Ishikawa (cell line): ENCODE measurements around the gene MAPK9.

Experiments used
- CEBPB ChIP-seq: IDR thresholded peaks from 2 replicates; pipeline ENCODE4 v1.6.1; 2012
- CREB1 ChIP-seq: IDR thresholded peaks from 2 replicates; pipeline ENCODE4 v1.6.1; 2012; ENCODE audit warnings: low read depth
- EGR1 ChIP-seq: IDR thresholded peaks from 2 replicates; pipeline ENCODE4 v1.6.1; 2012
- EP300 ChIP-seq: IDR thresholded peaks from 2 replicates; pipeline ENCODE4 v1.6.1; 2012; ENCODE audit warnings: borderline replicate concordance
- FOXM1 ChIP-seq: IDR thresholded peaks from 2 replicates; pipeline ENCODE4 v1.6.1; 2012; ENCODE audit warnings: low read depth, borderline replicate concordance
- NFIC ChIP-seq: IDR thresholded peaks from 2 replicates; pipeline ENCODE4 v1.6.1; 2012
- RAD21 ChIP-seq: IDR thresholded peaks from 2 replicates; pipeline ENCODE4 v1.6.1; 2012; ENCODE audit warnings: low read depth
- REST ChIP-seq: IDR thresholded peaks from 2 replicates; pipeline ENCODE4 v1.6.1; 2012; ENCODE audit warnings: low read depth, mild to moderate bottlenecking
- TAF1 ChIP-seq: IDR thresholded peaks from 2 replicates; pipeline ENCODE4 v1.6.1; 2012; ENCODE audit warnings: low read depth, mild to moderate bottlenecking
- TCF12 ChIP-seq: IDR thresholded peaks from 2 replicates; pipeline ENCODE4 v1.6.1; 2012; ENCODE audit warnings: low read depth
- TEAD4 ChIP-seq: IDR thresholded peaks from 2 replicates; pipeline ENCODE4 v1.6.1; 2012
- USF1 ChIP-seq: IDR thresholded peaks from 2 replicates; pipeline ENCODE4 v1.6.1; 2012
- YY1 ChIP-seq: IDR thresholded peaks from 2 replicates; pipeline ENCODE4 v1.6.1; 2012; ENCODE audit warnings: low read depth
- ZBTB7A ChIP-seq: IDR thresholded peaks from 2 replicates; pipeline ENCODE4 v1.6.1; 2012; ENCODE audit warnings: low read depth

The MAPK9 gene

GRCh38 chr5:180214870-180215770 lies 76.8 kb downstream of the MAPK9 start:
- TF ChIP-seq FOXM1 (no peak), RAD21 (no peak), REST (no peak), USF1 (no peak), TCF12 (no peak)

- TF ChIP-seq TEAD4 = no peak
- no peak for TF ChIP-seq USF1
- no peak for TF ChIP-seq NFIC
- no peak for TF ChIP-seq FOXM1
- no peak for TF ChIP-seq TAF1
- no peak for TF ChIP-seq TCF12
- no peak for TF ChIP-seq EGR1
- no peak for TF ChIP-seq REST
- no peak for TF ChIP-seq EP300
- no peak for TF ChIP-seq ZBTB7A
Measured at GRCh38 chr5:180213657-180214207, 78.2 kb downstream of the MAPK9 start.

- no peak for TF ChIP-seq TEAD4
- no peak for TF ChIP-seq CEBPB
- TF ChIP-seq TAF1 = no peak
- no peak for TF ChIP-seq FOXM1
- TF ChIP-seq ZBTB7A = no peak
- no peak for TF ChIP-seq TCF12
- TF ChIP-seq YY1 = no peak
- no peak for TF ChIP-seq CREB1
Measured at GRCh38 chr5:180213256-180213600, 78.7 kb downstream of the MAPK9 start.

GRCh38 chr5:180212363-180213255 lies 79.3 kb downstream of the MAPK9 start:
- TF ChIP-seq TAF1 = no peak
- TF ChIP-seq NFIC = 0 out of 2 replicates have a peak, but pooled peaks have one; percentile 20
- TF ChIP-seq USF1 = peak; percentile 90

- no peak for TF ChIP-seq ZBTB7A
- no peak for TF ChIP-seq YY1
- TF ChIP-seq TAF1 = no peak
- TF ChIP-seq CREB1 = no peak
- TF ChIP-seq EP300 = no peak
- TF ChIP-seq NFIC = no peak
- TF ChIP-seq TEAD4 = no peak
- no peak for TF ChIP-seq REST
- TF ChIP-seq USF1 = no peak
- no peak for TF ChIP-seq TCF12
Measured at GRCh38 chr5:180211761-180212035, 80.2 kb downstream of the MAPK9 start.
